IPS-18a (cell line): ENCODE measurements around the gene ZNG1F.
"Not testable (repeated sequence)": the region's sequence is repeated elsewhere in the genome, so short reads cannot be mapped to it uniquely, and the experiment has no call there.

Source experiments
- H3K27ac ChIP-seq: one replicate; pipeline ENCODE4 v1.5.1; 2013; ENCODE audit warnings: low read length
- H3K27me3 ChIP-seq: one replicate; pipeline ENCODE4 v1.6.1; 2013; ENCODE audit warnings: mild to moderate bottlenecking, low read length; ENCODE audit not compliant: control insufficient read depth, insufficient read depth
- H3K36me3 ChIP-seq: one replicate; pipeline ENCODE4 v1.6.1; 2013; ENCODE audit warnings: low read depth, low read length; ENCODE audit not compliant: control insufficient read depth
- H3K4me1 ChIP-seq: one replicate; pipeline ENCODE4 v1.6.1; 2013; ENCODE audit warnings: low read depth, low read length; ENCODE audit not compliant: control insufficient read depth
- H3K4me3 ChIP-seq: one replicate; pipeline ENCODE4 v1.5.1; 2013; ENCODE audit warnings: low read length
- H3K9ac ChIP-seq: one replicate; pipeline ENCODE4 v1.6.1; 2013; ENCODE audit warnings: mild to moderate bottlenecking, low read length, moderate library complexity
- H3K9me3 ChIP-seq: one replicate; pipeline ENCODE4 v1.6.1; 2013; ENCODE audit warnings: low read depth, low read length; ENCODE audit not compliant: control insufficient read depth

The ZNG1F gene

DNA sequence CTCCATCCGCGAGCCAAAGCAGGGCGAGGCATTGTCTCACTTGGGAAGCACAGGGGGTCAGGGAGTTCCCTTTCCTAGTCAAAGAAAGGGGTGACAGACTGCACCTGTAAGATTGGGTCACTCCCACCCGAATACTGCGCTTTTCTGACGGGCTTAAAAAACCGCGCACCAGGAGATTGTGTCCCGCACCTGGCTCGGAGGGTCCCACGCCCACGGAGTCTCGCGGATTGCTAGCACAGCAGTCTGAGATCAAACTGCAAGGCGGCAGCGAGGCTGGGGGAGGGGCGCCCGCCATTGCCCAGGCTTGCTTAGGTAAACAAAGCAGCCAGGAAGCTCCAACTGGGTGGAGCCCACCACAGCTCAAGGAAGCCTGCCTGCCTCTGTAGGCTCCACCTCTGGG is 39.0 kb downstream of the ZNG1F start:
- H3K27ac ChIP-seq, H3K27me3 ChIP-seq, H3K4me1 ChIP-seq, H3K9me3 ChIP-seq, H3K9ac ChIP-seq, H3K36me3 ChIP-seq, H3K4me3 ChIP-seq: not testable (repeated sequence)

DNA sequence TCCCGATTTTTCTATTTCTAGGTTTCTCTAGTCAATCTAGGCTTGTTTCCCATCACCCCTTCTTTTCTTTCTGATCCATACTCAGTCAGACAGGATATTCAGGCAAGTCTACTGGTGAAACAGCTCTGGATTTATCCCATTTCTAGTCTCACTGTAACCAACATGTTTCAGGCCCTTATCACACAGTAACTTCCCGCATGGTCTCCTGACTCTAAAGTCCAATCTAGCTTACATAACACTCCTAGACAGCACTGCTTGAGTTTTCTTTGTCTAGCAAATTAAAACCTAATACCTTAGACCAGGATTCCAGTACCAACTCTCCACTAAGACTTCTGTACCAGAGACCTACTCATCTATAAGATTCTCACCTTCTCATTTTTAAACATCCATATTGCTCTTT is 47.2 kb downstream of the ZNG1F start:
- H3K4me1 ChIP-seq, H3K4me3 ChIP-seq, H3K9me3 ChIP-seq, H3K9ac ChIP-seq, H3K27me3 ChIP-seq, H3K36me3 ChIP-seq, H3K27ac ChIP-seq: not testable (repeated sequence)

DNA sequence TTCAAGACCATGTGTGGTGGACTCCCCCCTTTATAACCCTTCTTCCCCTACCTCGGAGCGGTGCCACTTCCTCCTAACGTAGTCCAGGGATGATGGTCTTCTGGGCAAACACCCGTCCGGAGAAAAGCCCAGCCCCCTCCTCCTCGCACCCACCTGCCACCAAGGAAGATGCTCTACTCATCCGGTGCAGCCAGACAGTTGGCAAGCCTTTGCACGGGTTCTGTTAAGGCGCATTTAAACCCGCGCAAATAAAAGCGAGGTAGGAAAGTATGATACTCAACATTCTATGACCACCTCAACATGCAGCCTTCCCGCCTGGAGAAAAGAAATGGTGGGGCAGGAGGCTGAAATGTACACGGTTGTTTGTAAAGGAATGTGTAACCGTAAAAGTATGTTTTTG is 60.5 kb downstream of the ZNG1F start, which contains the start of gene FOXD4L6:
TSS of gene FOXD4L6 (minus strand) at position 101 of the 400 bp plus-strand sequence. CDS start 298 bp downstream, outside the sequence.
- not testable (repeated sequence) for H3K4me1 ChIP-seq, H3K27ac ChIP-seq, H3K4me3 ChIP-seq, H3K9ac ChIP-seq, H3K36me3 ChIP-seq, H3K9me3 ChIP-seq
- peaks cover 23% of the 10 kb centered on the region for H3K27me3 ChIP-seq

DNA sequence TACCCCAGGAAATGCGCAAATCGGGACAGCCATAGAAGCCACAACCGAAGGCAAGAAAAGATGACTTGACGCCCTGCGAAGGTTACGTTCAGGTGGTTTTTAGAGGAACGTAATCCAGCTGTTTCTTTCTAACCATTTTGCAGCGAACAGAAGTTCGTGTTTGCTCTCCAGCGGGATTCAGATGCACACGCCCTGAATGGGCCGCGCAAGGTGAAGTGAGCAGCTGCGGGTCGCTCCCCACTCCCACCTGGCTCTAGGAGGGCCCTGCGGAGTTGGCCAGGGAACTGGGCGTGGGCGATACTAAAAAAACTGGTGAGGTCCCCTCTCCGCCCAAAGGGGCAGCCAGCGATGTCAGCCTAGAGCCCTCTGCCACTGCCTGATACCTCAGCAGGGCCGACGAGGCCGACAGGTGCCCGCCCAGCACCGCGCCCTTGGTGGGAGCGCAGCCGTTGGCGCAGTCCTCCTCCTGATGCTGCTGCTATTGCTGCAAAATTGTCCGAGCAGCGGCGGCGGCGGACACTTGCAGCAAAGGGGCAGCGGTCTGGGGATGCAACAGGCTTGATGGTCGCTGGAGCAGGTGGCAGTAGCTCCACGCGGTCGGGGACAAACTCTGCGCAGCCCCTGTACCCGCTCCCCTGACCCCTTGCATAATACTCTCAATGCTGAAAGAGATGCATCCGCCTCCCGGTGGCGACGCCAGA is 62.2 kb downstream of the ZNG1F start:
- not testable (repeated sequence) for H3K9me3 ChIP-seq, H3K4me3 ChIP-seq, H3K4me1 ChIP-seq, H3K27ac ChIP-seq, H3K36me3 ChIP-seq, H3K9ac ChIP-seq
- H3K27me3 ChIP-seq, result peaks cover 32% of the 10 kb centered on the region

DNA sequence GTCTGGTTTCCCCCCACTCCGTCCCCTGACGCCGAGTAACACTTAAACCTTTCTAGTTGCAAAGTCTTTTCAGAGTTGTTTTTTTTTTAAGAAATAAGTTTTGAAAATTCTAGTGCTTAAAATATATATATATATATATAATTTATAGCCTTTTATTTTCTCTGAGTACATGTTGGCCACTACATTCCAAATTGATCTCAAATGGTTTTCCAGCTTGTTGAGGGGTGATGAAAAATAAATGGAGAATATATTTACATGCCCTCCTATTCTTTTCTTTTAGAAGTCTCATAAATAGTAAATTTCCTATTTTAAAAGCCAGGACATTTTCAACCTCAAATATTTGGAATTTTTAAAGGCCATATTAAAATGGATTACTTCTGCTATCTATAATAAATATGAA is 63.2 kb downstream of the ZNG1F start:
- not testable (repeated sequence) for H3K9me3 ChIP-seq, H3K36me3 ChIP-seq, H3K27ac ChIP-seq, H3K4me3 ChIP-seq, H3K9ac ChIP-seq, H3K4me1 ChIP-seq
- H3K27me3 ChIP-seq, result peaks cover 32% of the 10 kb centered on the region

DNA sequence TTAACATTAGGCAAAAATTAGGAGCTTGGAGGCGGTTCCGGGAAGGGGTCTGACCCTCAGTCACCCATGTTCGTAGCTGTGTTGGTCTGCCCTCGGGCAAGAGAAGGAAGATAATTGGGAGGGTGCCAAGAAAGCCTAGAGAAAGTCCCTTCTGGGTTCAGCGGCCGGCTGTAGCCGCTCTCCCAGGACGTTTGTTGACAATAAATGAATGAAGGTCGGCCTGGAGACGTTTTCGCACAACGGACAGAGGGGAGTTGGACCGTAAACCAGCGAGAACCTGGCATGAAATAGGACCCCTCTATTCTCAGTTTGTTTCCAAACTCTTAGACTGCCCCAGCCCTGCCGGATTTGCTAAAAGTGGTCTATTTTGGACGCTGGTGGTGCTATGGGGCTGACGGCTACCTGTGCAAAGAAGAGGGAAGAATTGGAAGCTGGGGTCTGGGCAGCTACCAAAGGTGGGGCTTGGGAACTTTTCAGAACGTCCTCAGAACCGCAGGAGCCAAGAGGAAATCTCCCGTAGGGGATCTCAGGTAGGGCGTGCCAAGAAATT is 63.9 kb downstream of the ZNG1F start:
- peaks cover 34% of the 10 kb centered on the region for H3K27me3 ChIP-seq
- not testable (repeated sequence) for H3K9ac ChIP-seq, H3K4me1 ChIP-seq, H3K27ac ChIP-seq, H3K36me3 ChIP-seq, H3K9me3 ChIP-seq, H3K4me3 ChIP-seq

DNA sequence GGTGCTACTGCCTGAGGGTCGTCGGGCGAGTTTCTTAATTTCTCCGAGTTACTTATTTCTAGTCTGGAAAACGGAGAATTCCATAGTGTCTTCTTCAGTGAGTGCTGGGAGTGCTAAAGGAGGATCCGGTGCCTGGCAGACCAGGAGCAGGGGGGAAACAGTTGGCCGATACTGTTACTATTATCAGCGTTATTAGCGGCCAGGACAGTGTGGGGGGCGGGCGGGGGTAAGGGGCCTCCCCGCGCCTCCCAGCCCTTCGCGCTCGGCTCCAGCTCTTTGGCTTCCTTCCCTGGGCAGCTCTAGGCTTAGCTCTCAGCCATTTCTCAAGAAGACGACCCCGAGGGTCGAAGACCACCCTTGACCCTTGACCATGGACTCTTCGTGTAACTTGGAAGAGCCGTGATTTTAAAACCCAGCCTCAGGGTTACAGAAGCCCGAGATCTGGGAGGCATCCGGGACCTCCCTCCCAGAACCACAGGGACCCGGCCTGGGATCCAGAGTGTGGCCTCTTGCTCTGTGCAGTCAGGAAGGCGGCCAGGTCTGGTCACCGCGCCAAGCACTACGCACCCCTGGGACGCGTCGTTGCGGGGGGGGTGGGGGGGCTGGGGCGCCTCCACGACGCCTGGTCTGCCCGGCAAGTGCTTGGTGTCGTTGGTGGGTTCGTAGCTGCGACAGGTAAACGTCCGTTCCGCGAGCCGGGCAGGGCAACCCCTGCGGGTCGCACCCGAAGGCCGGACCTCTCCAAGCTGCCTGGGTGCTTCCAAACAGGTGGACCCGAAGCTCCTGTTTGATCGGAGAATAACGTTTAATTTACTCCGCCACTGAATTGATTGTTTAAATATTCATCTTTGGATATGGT is 64.6 kb downstream of the ZNG1F start:
- H3K4me1 ChIP-seq, H3K27ac ChIP-seq, H3K4me3 ChIP-seq, H3K9me3 ChIP-seq, H3K9ac ChIP-seq, H3K36me3 ChIP-seq: not testable (repeated sequence)
- peaks cover 38% of the 10 kb centered on the region for H3K27me3 ChIP-seq

DNA sequence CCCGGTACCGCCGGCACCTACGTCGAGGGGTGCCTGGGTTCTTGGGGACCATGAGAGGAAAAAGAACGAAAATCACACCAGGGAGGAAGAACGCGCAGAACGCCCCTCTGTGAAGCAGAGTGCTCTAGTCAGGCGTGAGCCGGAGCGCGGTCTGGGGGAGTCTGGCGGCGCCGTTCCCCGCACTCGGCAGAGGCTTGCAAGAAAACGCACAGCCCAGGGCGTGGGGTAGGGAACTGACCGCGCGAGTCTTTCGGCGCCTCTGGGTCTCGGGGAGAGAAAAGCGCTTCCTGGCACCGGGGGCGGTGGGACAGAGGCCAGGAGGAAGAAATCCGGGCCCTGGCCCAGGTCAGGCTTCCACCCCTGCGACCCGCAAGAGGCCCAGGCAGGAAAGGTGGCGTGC is 65.3 kb downstream of the ZNG1F start:
- not testable (repeated sequence) for H3K27ac ChIP-seq, H3K9me3 ChIP-seq, H3K4me3 ChIP-seq, H3K4me1 ChIP-seq, H3K36me3 ChIP-seq, H3K9ac ChIP-seq
- H3K27me3 ChIP-seq, result peaks cover 42% of the 10 kb centered on the region

DNA sequence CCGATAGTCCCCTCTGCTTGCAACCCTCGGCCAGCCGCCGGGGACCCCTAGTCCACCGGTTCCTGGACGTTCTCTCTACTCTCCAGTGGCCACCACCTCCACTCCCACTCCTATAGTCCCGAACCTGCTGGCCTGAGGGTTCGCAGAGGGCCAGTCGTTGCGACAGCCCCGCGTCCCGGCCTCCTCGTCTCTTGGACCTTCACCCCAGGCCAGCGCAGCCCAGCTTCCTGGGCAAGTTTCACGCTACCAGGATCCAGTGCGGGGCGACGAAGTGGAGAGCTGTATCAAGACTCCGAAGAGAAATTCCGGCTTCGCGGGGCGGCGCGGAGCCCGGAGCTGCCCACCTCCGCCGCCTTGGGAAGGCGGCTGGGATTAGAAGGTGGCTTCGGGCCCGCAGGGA is 65.7 kb downstream of the ZNG1F start:
- H3K27ac ChIP-seq, H3K9me3 ChIP-seq, H3K4me3 ChIP-seq, H3K4me1 ChIP-seq, H3K9ac ChIP-seq, H3K36me3 ChIP-seq: not testable (repeated sequence)
- peaks cover 40% of the 10 kb centered on the region for H3K27me3 ChIP-seq

DNA sequence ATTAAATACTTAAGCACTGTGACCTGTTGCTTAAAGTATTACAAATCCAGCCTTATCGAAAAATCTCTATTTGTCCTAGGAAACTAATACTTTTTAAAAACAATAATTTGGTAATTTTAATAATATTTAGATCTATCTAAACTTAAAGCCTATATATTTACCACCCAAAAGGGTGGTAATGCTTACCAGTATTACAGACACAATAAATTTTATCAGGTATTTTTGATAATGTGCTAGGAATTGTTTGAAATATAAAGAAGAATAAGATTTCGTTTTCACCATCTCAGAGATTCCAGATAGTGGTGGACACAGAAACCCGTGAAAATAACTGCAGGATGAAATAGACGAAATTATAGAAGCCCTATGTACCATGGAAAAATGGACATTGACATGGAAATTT is 68.4 kb downstream of the ZNG1F start:
- not testable (repeated sequence) for H3K4me3 ChIP-seq

DNA sequence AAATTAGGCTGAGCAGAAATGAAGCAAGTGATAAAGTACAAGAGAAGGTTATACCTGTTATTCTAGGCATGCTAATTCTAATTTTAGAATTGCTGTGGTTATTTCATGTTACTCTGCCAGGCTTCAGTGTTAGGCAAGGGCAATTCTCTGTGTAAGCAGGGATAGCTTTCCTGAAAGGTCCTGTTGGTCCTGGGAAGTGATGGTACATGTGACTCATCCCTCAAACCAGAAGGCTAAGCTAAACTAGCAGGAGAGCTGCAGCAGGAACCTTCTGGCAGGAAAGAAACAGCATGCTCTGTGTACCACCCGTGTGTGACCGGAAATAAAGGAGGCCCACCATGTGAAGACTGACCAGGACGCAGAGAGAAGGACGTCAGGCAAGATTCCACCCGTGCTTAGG is 69.4 kb downstream of the ZNG1F start:
- H3K9ac ChIP-seq, H3K36me3 ChIP-seq, H3K4me1 ChIP-seq, H3K4me3 ChIP-seq, H3K9me3 ChIP-seq, H3K27ac ChIP-seq: not testable (repeated sequence)
- peaks cover 35% of the 10 kb centered on the region for H3K27me3 ChIP-seq

More for the DNA sequence above, 68.4 kb downstream of the ZNG1F start:
- not testable (repeated sequence) for H3K9ac ChIP-seq, H3K9me3 ChIP-seq, H3K27ac ChIP-seq, H3K36me3 ChIP-seq, H3K4me1 ChIP-seq
- H3K27me3 ChIP-seq, result peaks cover 37% of the 10 kb centered on the region

DNA sequence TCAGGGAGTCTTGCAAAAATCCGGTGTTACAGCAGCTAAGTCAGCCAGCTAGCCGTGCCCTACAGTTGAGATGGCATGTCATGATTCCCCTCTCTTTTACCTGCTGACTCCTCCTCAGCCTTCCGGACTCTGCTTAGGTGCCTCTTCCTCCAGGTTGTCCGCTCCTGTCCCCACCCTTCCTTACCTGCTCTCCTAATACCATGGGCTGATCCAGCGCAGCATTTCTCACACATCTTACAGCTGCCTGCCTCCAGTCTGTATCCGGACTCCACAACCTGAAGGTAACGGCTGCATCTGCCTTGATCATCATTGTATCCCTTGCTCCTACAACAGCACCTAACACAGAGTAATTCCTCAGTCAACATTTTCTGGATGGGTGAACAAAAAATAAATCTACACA is 69.8 kb downstream of the ZNG1F start:
- not testable (repeated sequence) for H3K27ac ChIP-seq, H3K9ac ChIP-seq, H3K9me3 ChIP-seq, H3K4me1 ChIP-seq, H3K36me3 ChIP-seq, H3K4me3 ChIP-seq
- peaks cover 31% of the 10 kb centered on the region for H3K27me3 ChIP-seq
